ENCODE results near the gene NUP205.

NUP205 gene

GRCh38 chr7:135552148-135552547, 5.6 kb upstream of the NUP205 start:
- no peak for DNase-seq

GRCh38 chr7:135553346-135553745, 4.4 kb upstream of the NUP205 start:
- DNase-seq = no peak

- DNase-seq = peak; percentile 68
These were observed 635 bp downstream of the NUP205 start for GRCh38 chr7:135558337-135558767.

GRCh38 chr7:135558881-135559280, 1.2 kb downstream of the NUP205 start:
- no peak for DNase-seq

- DNase-seq = no peak
These were observed 2.9 kb downstream of the NUP205 start for GRCh38 chr7:135560631-135561030.

GRCh38 chr7:135562720-135563119, 5.0 kb downstream of the NUP205 start:
- no peak for DNase-seq

- DNase-seq = no peak
These were observed 14.1 kb downstream of the NUP205 start for GRCh38 chr7:135571834-135572233.

- no peak for DNase-seq
These were observed 15.8 kb downstream of the NUP205 start for GRCh38 chr7:135573541-135573940.

- no peak for DNase-seq
These were observed 17.6 kb downstream of the NUP205 start for GRCh38 chr7:135575296-135575695.

- DNase-seq = no peak
These were observed 20.9 kb downstream of the NUP205 start for GRCh38 chr7:135578569-135578968.

- no peak for DNase-seq
These were observed 26.9 kb downstream of the NUP205 start for GRCh38 chr7:135584362-135585353.

GRCh38 chr7:135597181-135597925, 39.6 kb downstream of the NUP205 start:
- no peak for DNase-seq

- no peak for DNase-seq
These were observed 40.2 kb downstream of the NUP205 start for GRCh38 chr7:135597926-135598305.

GRCh38 chr7:135599471-135599870, 41.8 kb downstream of the NUP205 start:
- DNase-seq = no peak

- DNase-seq = no peak
These were observed 42.5 kb downstream of the NUP205 start for GRCh38 chr7:135600226-135600625.

GRCh38 chr7:135601182-135601581, 43.5 kb downstream of the NUP205 start:
- DNase-seq = no peak

GRCh38 chr7:135602304-135602703, 44.6 kb downstream of the NUP205 start:
- no peak for DNase-seq

- no peak for DNase-seq
These were observed 58.4 kb downstream of the NUP205 start for GRCh38 chr7:135616136-135616535.

GRCh38 chr7:135617781-135618180, 60.1 kb downstream of the NUP205 start:
- DNase-seq = no peak

- no peak for DNase-seq
These were observed 60.8 kb downstream of the NUP205 start for GRCh38 chr7:135618510-135618909.

GRCh38 chr7:135620447-135620846, 62.7 kb downstream of the NUP205 start:
- no peak for DNase-seq

GRCh38 chr7:135620980-135621850, 63.5 kb downstream of the NUP205 start:
- no peak for DNase-seq

All from CD4-positive, alpha-beta T cell treated with Interleukin-15 for 1 hour (primary cell).